Esophagus (tissue), 2 donors: ENCODE data around the gene ATL2. TPM values are rescaled to one million over a fixed set of nuclear protein-coding genes. Genes with fewer than 3 reads are reported as not detected.

Experiments
- H3K27ac ChIP-seq, 2 donors: one replicate each; pipeline ENCODE4 v1.5.1; 2013; ENCODE audit warnings: low read depth in 2 of 2, mild to moderate bottlenecking in 2 of 2, inconsistent platforms in 1 of 2, low read length in 1 of 2, moderate library complexity in 1 of 2
- H3K27me3 ChIP-seq, 2 donors: one replicate each; pipeline ENCODE4 v1.6.1; 2013; ENCODE audit warnings: low read length in 2 of 2, control low read depth in 1 of 2, mild to moderate bottlenecking in 1 of 2; ENCODE audit not compliant: insufficient read depth in 2 of 2, control insufficient read depth in 1 of 2
- H3K36me3 ChIP-seq, 2 donors: one replicate each; pipeline ENCODE4 v1.6.1; 2013; ENCODE audit warnings: low read length in 1 of 2; ENCODE audit not compliant: control insufficient read depth in 2 of 2, insufficient read depth in 2 of 2
- H3K4me1 ChIP-seq, 2 donors: one replicate each; pipeline ENCODE4 v1.6.1; 2013; ENCODE audit warnings: low read length in 1 of 2; ENCODE audit not compliant: control insufficient read depth in 2 of 2, insufficient read depth in 2 of 2
- H3K4me3 ChIP-seq, 2 donors: one replicate each; pipeline ENCODE4 v1.5.1; 2013; ENCODE audit warnings: low read length in 2 of 2, mild to moderate bottlenecking in 2 of 2, low read depth in 1 of 2, moderate library complexity in 1 of 2
- H3K9me3 ChIP-seq, 2 donors: one replicate each; pipeline ENCODE4 v1.6.1; 2013; ENCODE audit warnings: mild to moderate bottlenecking in 2 of 2, low read depth in 1 of 2, low read length in 1 of 2, moderate library complexity in 1 of 2; ENCODE audit not compliant: control insufficient read depth in 2 of 2, insufficient read depth in 1 of 2
- WGBS, 2 donors: extraction: QIAGEN DNeasy Blood & Tissue Kit; methylation state at CpG; one replicate each; pipeline ENCODE4 v1.1.7; 2013; 5-methylcytosine and 5-hydroxymethylcytosine counted together
- polyA plus RNA-seq, 2 donors: library from polyadenylated mRNA; stranded (reverse); fragments of 200-250 nt; gene quantifications; one replicate each; pipeline ENCODE4 v1.2.3, GENCODE V29; 2013
- donor health status: healthy with polysubstance abuse.
- donor health status: Bipolar disorder and iron deficiency.

ATL2 gene
- polyA plus RNA-seq, 2 donors: 27.9 to 41.7 TPM

DNA sequence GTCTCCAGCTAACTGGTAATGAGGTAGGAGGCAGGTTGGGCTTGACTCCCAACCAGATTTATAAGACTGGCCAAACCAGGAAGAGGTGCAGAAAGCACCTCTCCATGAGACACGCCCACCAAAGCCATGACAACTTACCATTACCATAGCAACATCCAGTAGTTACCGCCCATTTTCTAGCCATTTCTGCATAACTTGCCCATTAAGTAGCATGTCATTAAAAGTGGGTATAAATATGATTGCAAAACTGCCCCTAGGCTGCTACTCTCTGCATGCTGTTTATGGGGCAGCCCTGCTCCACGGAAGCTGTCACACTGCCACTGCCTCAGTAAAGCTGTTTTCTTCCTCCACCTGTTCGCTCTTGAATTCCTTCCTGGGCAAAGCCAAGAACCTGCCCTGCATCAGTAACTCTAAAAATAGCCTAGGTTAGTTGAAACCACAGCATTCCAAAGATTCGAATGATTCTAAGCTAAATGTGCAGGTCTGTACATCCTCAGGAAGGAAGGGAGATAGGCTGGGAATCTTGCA is 131.9 kb downstream of the ATL2 start:
- Histone ChIP-seq H3K27ac (no peak overlapping the region), H3K4me3 (no peak overlapping the region), H3K36me3 (no peaks in the 10 kb centered on the region), H3K9me3 (no peaks in the 10 kb centered on the region), H3K4me1 (peaks cover 2 to 5% of the 10 kb centered on the region in 2 donors), H3K27me3 (no peaks in the 10 kb centered on the region)
- WGBS, 2 donors: 47 to 63% methylated on average over 5 of the region's 5 CpGs

GRCh38 chr2:38244301-38244700 is 132.8 kb downstream of the ATL2 start:
- no peak overlapping the region for H3K27ac ChIP-seq
- no peaks in the 10 kb centered on the region for H3K9me3 ChIP-seq
- peaks cover 3 to 5% of the 10 kb centered on the region in 2 donors for H3K4me1 ChIP-seq
- no peaks in the 10 kb centered on the region for H3K36me3 ChIP-seq
- no peak overlapping the region for H3K4me3 ChIP-seq
- H3K27me3 ChIP-seq: no peaks in the 10 kb centered on the region
- WGBS, 2 donors: 63 to 74% methylated on average over 8 of the region's 8 CpGs

Other genes with a start within 250 kb of the ATL2 start
- 1 to 10 TPM; 5.4 to 9.6 TPM for gene HNRNPLL, start 225.7 kb upstream of the ATL2 start, polyA plus RNA-seq